ENCODE results near the gene DCP1A. TPM values are rescaled to one million over a fixed set of nuclear protein-coding genes. Genes with fewer than 3 reads are reported as not detected.

The DCP1A gene
- total RNA-seq, 1 donor from 2014 or later: 25.0 TPM

DNA sequence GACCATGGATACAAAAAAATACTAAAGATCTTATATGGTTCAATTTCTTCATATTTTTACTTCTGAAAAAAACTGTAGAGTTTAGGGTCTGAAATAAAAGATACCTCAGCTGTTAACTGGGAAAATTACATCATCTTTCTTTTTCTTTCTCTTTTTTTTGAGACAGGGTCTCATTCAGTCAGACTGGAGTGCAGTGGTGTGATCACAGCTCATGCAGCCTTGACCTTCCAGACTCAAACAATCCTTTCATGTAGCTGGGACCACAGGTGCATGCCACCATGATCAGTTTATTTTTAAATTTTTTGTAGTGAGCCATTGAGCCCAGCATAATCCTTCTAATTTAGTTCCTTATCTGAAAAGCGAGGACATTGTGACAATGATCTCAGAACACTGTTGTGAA is 51.9 kb downstream of the DCP1A start:
- FAIRE-seq: no peak
- Histone ChIP-seq H3K4me1 (ENCODE audit: insufficient read depth, low read length) (no peaks in the 10 kb centered on the region), H3K9ac (ENCODE audit: low read length) (no peak overlapping the region), H3K79me2 (ENCODE audit: insufficient read depth, low read length) (no peaks in the 10 kb centered on the region), H3K27me3 (ENCODE audit: insufficient read depth, low read length) (no peaks in the 10 kb centered on the region), H3K9me3 (ENCODE audit: insufficient read depth, low read depth, low read length) (no peaks in the 10 kb centered on the region), H3K27ac (ENCODE audit: low read depth, low read length) (no peak overlapping the region), H3K4me2 (ENCODE audit: low read length) (no peak overlapping the region), H3K4me3 (ENCODE audit: insufficient read depth, low read depth, low read length) (no peak overlapping the region), H4K20me1 (ENCODE audit: insufficient read depth, low read length) (peaks cover 7% of the 10 kb centered on the region), H3K36me3 (ENCODE audit: insufficient read depth, low read length) (peaks cover 24% of the 10 kb centered on the region), H2AFZ (ENCODE audit: low read depth, low read length) (no peak overlapping the region)
- H3K4me3 Mint-ChIP-seq (ENCODE audit: unreplicated experiment): no peak overlapping the region
- no peaks in the 10 kb centered on the region for H3K9me3 Mint-ChIP-seq (ENCODE audit: unreplicated experiment)
- TF ChIP-seq, protein P1, sequence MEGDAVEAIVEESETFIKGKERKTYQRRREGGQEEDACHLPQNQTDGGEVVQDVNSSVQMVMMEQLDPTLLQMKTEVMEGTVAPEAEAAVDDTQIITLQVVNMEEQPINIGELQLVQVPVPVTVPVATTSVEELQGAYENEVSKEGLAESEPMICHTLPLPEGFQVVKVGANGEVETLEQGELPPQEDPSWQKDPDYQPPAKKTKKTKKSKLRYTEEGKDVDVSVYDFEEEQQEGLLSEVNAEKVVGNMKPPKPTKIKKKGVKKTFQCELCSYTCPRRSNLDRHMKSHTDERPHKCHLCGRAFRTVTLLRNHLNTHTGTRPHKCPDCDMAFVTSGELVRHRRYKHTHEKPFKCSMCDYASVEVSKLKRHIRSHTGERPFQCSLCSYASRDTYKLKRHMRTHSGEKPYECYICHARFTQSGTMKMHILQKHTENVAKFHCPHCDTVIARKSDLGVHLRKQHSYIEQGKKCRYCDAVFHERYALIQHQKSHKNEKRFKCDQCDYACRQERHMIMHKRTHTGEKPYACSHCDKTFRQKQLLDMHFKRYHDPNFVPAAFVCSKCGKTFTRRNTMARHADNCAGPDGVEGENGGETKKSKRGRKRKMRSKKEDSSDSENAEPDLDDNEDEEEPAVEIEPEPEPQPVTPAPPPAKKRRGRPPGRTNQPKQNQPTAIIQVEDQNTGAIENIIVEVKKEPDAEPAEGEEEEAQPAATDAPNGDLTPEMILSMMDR (IDR thresholded peaks at IDR 0.05; ENCODE audit: insufficient read depth, low read depth, low read length): no peak
- no peak for TF ChIP-seq EZH2 (IDR thresholded peaks at IDR 0.05; ENCODE audit: insufficient read depth, low read length)
- H3K36me3 Mint-ChIP-seq (ENCODE audit: low read depth, unreplicated experiment): peaks cover 12% of the 10 kb centered on the region
- DNase-seq (ENCODE audit: low read depth): no peak
- H3K4me1 Mint-ChIP-seq (ENCODE audit: low read depth, unreplicated experiment): peaks cover 3% of the 10 kb centered on the region
- H3K27me3 Mint-ChIP-seq (ENCODE audit: low read depth, unreplicated experiment): no peaks in the 10 kb centered on the region
- H3K27ac Mint-ChIP-seq (ENCODE audit: unreplicated experiment): no peak overlapping the region

DNA sequence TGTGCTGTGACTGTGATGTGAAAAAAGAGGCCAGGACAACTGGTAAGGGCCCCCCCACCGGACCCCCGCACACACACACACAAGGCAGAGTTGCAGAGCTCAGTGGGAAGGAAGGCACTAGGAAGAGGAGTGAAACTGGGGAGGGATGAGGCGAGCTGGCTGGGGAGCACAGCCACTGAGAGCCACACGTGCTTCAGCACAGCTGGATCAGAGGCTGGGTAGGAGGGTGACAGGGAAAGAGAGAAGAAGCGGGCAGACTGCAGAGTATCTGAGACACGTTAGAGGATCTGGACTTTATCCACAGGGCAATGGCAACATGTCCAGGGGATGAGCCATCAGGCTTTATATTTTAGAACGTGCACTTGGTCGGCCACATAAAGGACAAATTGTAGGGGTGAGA is 53.5 kb downstream of the DCP1A start:
- Histone ChIP-seq H3K4me1 (ENCODE audit: insufficient read depth, low read length) (no peaks in the 10 kb centered on the region), H3K27ac (ENCODE audit: low read depth, low read length) (no peak overlapping the region), H3K4me2 (ENCODE audit: low read length) (no peak overlapping the region), H3K9ac (ENCODE audit: low read length) (no peak overlapping the region), H3K9me3 (ENCODE audit: insufficient read depth, low read depth, low read length) (no peaks in the 10 kb centered on the region), H4K20me1 (ENCODE audit: insufficient read depth, low read length) (peaks cover under 1% of the 10 kb centered on the region), H3K4me3 (ENCODE audit: insufficient read depth, low read depth, low read length) (no peak overlapping the region), H3K79me2 (ENCODE audit: insufficient read depth, low read length) (no peaks in the 10 kb centered on the region), H3K36me3 (ENCODE audit: insufficient read depth, low read length) (peaks cover 18% of the 10 kb centered on the region), H2AFZ (ENCODE audit: low read depth, low read length) (no peak overlapping the region), H3K27me3 (ENCODE audit: insufficient read depth, low read length) (no peaks in the 10 kb centered on the region)
- FAIRE-seq (no peak), DNase-seq (ENCODE audit: low read depth) (no peak)
- Mint-ChIP-seq H3K9me3 (ENCODE audit: unreplicated experiment) (no peaks in the 10 kb centered on the region), H3K4me1 (ENCODE audit: low read depth, unreplicated experiment) (no peaks in the 10 kb centered on the region), H3K27me3 (ENCODE audit: low read depth, unreplicated experiment) (no peaks in the 10 kb centered on the region), H3K4me3 (ENCODE audit: unreplicated experiment) (no peak overlapping the region), H3K27ac (ENCODE audit: unreplicated experiment) (no peak overlapping the region), H3K36me3 (ENCODE audit: low read depth, unreplicated experiment) (peaks cover 10% of the 10 kb centered on the region)
- TF ChIP-seq EZH2 (IDR thresholded peaks at IDR 0.05; ENCODE audit: insufficient read depth, low read length): no peak
- TF ChIP-seq, protein P1 (IDR thresholded peaks at IDR 0.05; ENCODE audit: insufficient read depth, low read depth, low read length): no peak

- DNase-seq (ENCODE audit: low read depth) (no peak), FAIRE-seq (no peak)
- H3K36me3 ChIP-seq (ENCODE audit: insufficient read depth, low read length): peaks cover 17% of the 10 kb centered on the region
- H3K27ac ChIP-seq (ENCODE audit: low read depth, low read length): no peak overlapping the region
- H3K9me3 ChIP-seq (ENCODE audit: insufficient read depth, low read depth, low read length): no peaks in the 10 kb centered on the region
- no peak overlapping the region for H3K4me2 ChIP-seq (ENCODE audit: low read length)
- no peaks in the 10 kb centered on the region for H4K20me1 ChIP-seq (ENCODE audit: insufficient read depth, low read length)
- Mint-ChIP-seq H3K27ac (ENCODE audit: unreplicated experiment) (peak overlapping the region; percentile 89), H3K36me3 (ENCODE audit: low read depth, unreplicated experiment) (peaks cover 9% of the 10 kb centered on the region), H3K4me1 (ENCODE audit: low read depth, unreplicated experiment) (peaks cover 25% of the 10 kb centered on the region), H3K9me3 (ENCODE audit: unreplicated experiment) (no peaks in the 10 kb centered on the region), H3K27me3 (ENCODE audit: low read depth, unreplicated experiment) (no peaks in the 10 kb centered on the region), H3K4me3 (ENCODE audit: unreplicated experiment) (peak overlapping the region; percentile 34)
- no peaks in the 10 kb centered on the region for H3K79me2 ChIP-seq (ENCODE audit: insufficient read depth, low read length)
- H3K27me3 ChIP-seq (ENCODE audit: insufficient read depth, low read length): no peaks in the 10 kb centered on the region
- no peak overlapping the region for H2AFZ ChIP-seq (ENCODE audit: low read depth, low read length)
- no peak overlapping the region for H3K4me3 ChIP-seq (ENCODE audit: insufficient read depth, low read depth, low read length)
- no peak overlapping the region for H3K9ac ChIP-seq (ENCODE audit: low read length)
- TF ChIP-seq EZH2 (IDR thresholded peaks at IDR 0.05; ENCODE audit: insufficient read depth, low read length): no peak
- TF ChIP-seq, protein P1 (IDR thresholded peaks at IDR 0.05; ENCODE audit: insufficient read depth, low read depth, low read length): no peak
- no peaks in the 10 kb centered on the region for H3K4me1 ChIP-seq (ENCODE audit: insufficient read depth, low read length)
These were observed 59.1 kb downstream of the DCP1A start for GRCh38 chr3:53288214-53288613.
